ENCODE data around the gene SPAG9.
"Not testable (repeated sequence)": the region's sequence is repeated elsewhere in the genome, so short reads cannot be mapped to it uniquely, and the experiment has no call there.

SPAG9 gene

GRCh38 chr17:50944054-50944901 lies 176.4 kb downstream of the SPAG9 start:
- H3K4me3 ChIP-seq (ENCODE audit: control insufficient read depth, low read depth, low read length): peak overlapping the region; percentile 25
- peak; percentile 44 for DNase-seq (ENCODE audit: low read depth)
- no peak for TF ChIP-seq CTCF (conservative IDR thresholded peaks at IDR 0.05; ENCODE audit: control insufficient read depth, insufficient read depth, low read depth, low read length)

GRCh38 chr17:50943575-50943933 lies 177.1 kb downstream of the SPAG9 start:
- no peak for TF ChIP-seq CTCF (conservative IDR thresholded peaks at IDR 0.05; ENCODE audit: control insufficient read depth, insufficient read depth, low read depth, low read length)
- no peak for DNase-seq (ENCODE audit: low read depth)
- H3K4me3 ChIP-seq (ENCODE audit: control insufficient read depth, low read depth, low read length): no peak overlapping the region

GRCh38 chr17:50941676-50942048 lies 179.0 kb downstream of the SPAG9 start:
- not testable (repeated sequence) for H3K4me3 ChIP-seq (ENCODE audit: control insufficient read depth, low read depth, low read length); DNase-seq (ENCODE audit: low read depth)

GRCh38 chr17:50939795-50940684 lies 180.6 kb downstream of the SPAG9 start:
- TF ChIP-seq CTCF (conservative IDR thresholded peaks at IDR 0.05; ENCODE audit: control insufficient read depth, insufficient read depth, low read depth, low read length): no peak
- DNase-seq (ENCODE audit: low read depth): no peak
- no peak overlapping the region for H3K4me3 ChIP-seq (ENCODE audit: control insufficient read depth, low read depth, low read length)

GRCh38 chr17:50939542-50939794 lies 181.2 kb downstream of the SPAG9 start:
- no peak for TF ChIP-seq CTCF (conservative IDR thresholded peaks at IDR 0.05; ENCODE audit: control insufficient read depth, insufficient read depth, low read depth, low read length)
- no peak overlapping the region for H3K4me3 ChIP-seq (ENCODE audit: control insufficient read depth, low read depth, low read length)
- no peak for DNase-seq (ENCODE audit: low read depth)

GRCh38 chr17:50938821-50939541 lies 181.7 kb downstream of the SPAG9 start:
- TF ChIP-seq CTCF (conservative IDR thresholded peaks at IDR 0.05; ENCODE audit: control insufficient read depth, insufficient read depth, low read depth, low read length): no peak
- peak; percentile 47 for DNase-seq (ENCODE audit: low read depth)
- H3K4me3 ChIP-seq (ENCODE audit: control insufficient read depth, low read depth, low read length): no peak overlapping the region

- no peak overlapping the region for H3K4me3 ChIP-seq (ENCODE audit: control insufficient read depth, low read depth, low read length)
- DNase-seq (ENCODE audit: low read depth): no peak
- TF ChIP-seq CTCF (conservative IDR thresholded peaks at IDR 0.05; ENCODE audit: control insufficient read depth, insufficient read depth, low read depth, low read length): no peak
Measured at GRCh38 chr17:50935996-50936266, 184.7 kb downstream of the SPAG9 start.
